Subcutaneous adipose tissue (tissue), 4 donors: Measurements from ENCODE around the gene FAM53B. TPM values are rescaled to one million over a fixed set of nuclear protein-coding genes. Genes with fewer than 3 reads are reported as not detected.

ENCODE experiments used
- CTCF ChIP-seq: fragments of 450-650 bp; IDR thresholded peaks from one replicate; pipeline ENCODE4 v1.5.1; 2016; ENCODE audit warnings: low read depth, mild to moderate bottlenecking, control low read depth, antibody characterized with exemption, moderate library complexity
- total RNA-seq, 4 donors: library from RNA; depleted of rRNA; stranded (reverse); fragments of >200 nt; gene quantifications; one replicate each; pipeline ENCODE4 v1.1.0, GENCODE V29; 2016

FAM53B gene
- total RNA-seq, 4 donors from 2014 or later: 13.5 to 39.2 (median 29.5) TPM

- TF ChIP-seq CTCF: no peak
These were observed 54.2 kb downstream of the FAM53B start for GRCh38 chr10:124689911-124690498.

GRCh38 chr10:124688889-124689670 is 55.1 kb downstream of the FAM53B start:
- no peak for TF ChIP-seq CTCF

GRCh38 chr10:124688386-124688785 is 55.8 kb downstream of the FAM53B start:
- TF ChIP-seq CTCF: no peak

GRCh38 chr10:124686707-124687376 is 57.3 kb downstream of the FAM53B start:
- no peak for TF ChIP-seq CTCF

GRCh38 chr10:124685261-124685660 is 58.9 kb downstream of the FAM53B start:
- TF ChIP-seq CTCF: no peak

- no peak for TF ChIP-seq CTCF
These were observed 60.4 kb downstream of the FAM53B start for GRCh38 chr10:124683814-124684213.
